ENCODE data around the gene MYL12A.

MYL12A gene

DNA sequence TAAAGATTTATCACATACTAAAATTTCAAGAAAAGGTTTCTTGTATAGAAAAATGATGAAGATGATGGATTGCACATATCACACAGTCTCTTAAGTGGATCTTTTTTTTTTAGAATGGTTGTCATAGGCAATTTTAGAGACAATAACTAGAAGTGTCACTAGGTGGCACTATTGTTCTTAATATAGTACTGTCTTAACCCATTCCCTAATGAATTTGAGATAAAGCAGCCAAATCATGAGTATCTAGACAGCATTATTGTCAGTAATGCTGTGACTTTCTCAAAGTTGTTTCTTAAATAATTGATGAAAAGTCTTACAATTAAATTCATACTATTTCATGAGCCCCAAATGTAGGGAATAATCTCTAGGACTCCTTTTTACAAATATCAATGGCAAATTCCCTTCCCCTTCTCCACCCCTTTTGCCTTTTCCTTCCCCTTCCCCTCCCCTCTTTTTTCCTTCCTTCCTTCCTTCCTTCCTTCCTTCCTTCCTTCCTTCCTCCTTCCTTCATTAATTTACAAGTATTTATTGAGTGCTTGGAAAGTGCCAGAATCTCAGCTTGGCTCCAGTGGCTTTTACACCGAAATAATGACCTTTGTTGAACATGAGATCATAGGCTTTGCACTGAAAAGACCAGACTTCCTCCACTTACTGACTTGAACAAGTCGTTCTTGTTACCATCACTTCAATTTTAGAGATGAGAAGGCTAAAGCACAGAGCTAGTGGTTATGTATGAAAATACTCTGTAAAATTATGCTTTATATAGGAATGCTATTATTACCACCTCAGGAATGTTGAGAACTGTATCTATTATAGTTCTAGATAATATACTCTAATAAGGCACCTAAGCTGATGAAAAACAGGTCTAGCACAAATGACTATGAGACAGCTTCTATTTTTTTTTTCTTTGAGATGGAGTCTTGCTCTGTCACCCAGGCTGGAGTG, 34.1 kb downstream of the MYL12A start:
- no peak for DNase-seq (ENCODE audit: low read depth in 2 of 2)

DNA sequence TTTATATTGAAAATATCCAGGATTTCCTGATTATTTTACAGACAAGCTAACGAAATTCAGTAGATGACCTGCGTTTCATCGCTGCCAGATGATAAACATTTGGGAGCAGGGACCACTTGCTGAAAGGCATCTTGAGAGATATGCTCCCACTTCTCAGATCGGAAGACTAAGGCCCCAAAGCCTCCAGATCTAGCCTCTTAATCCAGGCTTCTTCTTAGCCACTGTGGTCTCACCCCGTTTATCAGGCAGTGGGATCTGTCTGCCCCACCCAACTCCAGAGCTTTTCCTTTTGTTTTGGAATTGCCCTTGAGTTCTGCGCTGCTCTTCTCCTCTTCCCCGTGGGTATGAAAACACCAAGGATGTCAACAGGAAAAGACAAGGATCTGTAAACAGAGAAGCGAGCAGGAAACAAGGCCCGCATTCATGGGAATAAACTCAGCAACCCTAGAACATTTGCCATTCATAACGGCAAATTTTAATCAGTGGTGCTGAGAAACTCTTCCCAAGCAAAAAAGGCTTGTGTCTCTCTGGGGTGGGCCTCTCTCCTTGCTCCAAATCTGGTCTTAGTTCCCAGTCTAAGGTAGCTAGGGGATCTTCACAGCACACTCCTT, 35.8 kb downstream of the MYL12A start:
- no peak for DNase-seq (ENCODE audit: low read depth in 2 of 2)

- DNase-seq (ENCODE audit: low read depth in 2 of 2), result no peak
Measured at GRCh38 chr18:3283908-3284307, 36.3 kb downstream of the MYL12A start.

GRCh38 chr18:3284501-3284900, 36.9 kb downstream of the MYL12A start:
- DNase-seq (ENCODE audit: low read depth in 2 of 2), result no peak

- no peak for DNase-seq (ENCODE audit: low read depth in 2 of 2)
Measured at GRCh38 chr18:3286159-3286558, 38.6 kb downstream of the MYL12A start.

- DNase-seq (ENCODE audit: low read depth in 2 of 2), result no peak
Measured at GRCh38 chr18:3293196-3293951, 45.8 kb downstream of the MYL12A start.

GRCh38 chr18:3294435-3295080, 47.0 kb downstream of the MYL12A start:
- no peak for DNase-seq (ENCODE audit: low read depth in 2 of 2)

GRCh38 chr18:3297025-3297984, 49.7 kb downstream of the MYL12A start:
- peak; percentile 83 to 89 for DNase-seq (ENCODE audit: low read depth in 2 of 2)

GRCh38 chr18:3304832-3305231, 57.2 kb downstream of the MYL12A start:
- DNase-seq (ENCODE audit: low read depth in 2 of 2), result no peak

- DNase-seq (ENCODE audit: low read depth in 2 of 2), result peak in 1 of 2 donors; percentile 20
Measured at GRCh38 chr18:3305354-3305762, 57.8 kb downstream of the MYL12A start.
